HepG2 (cell line): ENCODE data around the gene TJAP1. TPM values are rescaled to one million over a fixed set of nuclear protein-coding genes. Genes with fewer than 3 reads are reported as not detected.
A peak's percentile ranks its signal among the peaks of the same experiment; 100 is the strongest.

Source experiments
- ATM ChIP-seq: fragments of 450-650 bp; IDR thresholded peaks from 2 replicates; pipeline ENCODE4 v1.7.1; 2017; ENCODE audit warnings: mild to moderate bottlenecking, borderline replicate concordance
- CTCF ChIP-seq: sonication (generic); formaldehyde crosslinking; IDR thresholded peaks from 2 replicates; pipeline ENCODE4 v1.5.0; 2020; ENCODE audit warnings: mild to moderate bottlenecking, missing genetic modification reagents, moderate library complexity
- E2F5 ChIP-seq: sonication (generic); formaldehyde crosslinking; conservative IDR thresholded peaks from 2 replicates; pipeline ENCODE4 v1.4.0; 2020; ENCODE audit warnings: missing genetic modification reagents
- FOXK2 ChIP-seq: fragments of 450-650 bp; IDR thresholded peaks from 2 replicates; pipeline ENCODE4 v1.6.1; 2016
- GATAD2A ChIP-seq: IDR thresholded peaks from 2 replicates; pipeline ENCODE4 v1.6.1; 2016
- GMEB1 ChIP-seq: sonication (generic); formaldehyde crosslinking; IDR thresholded peaks from 2 replicates; pipeline ENCODE4 v1.5.1; 2020; ENCODE audit warnings: missing genetic modification reagents, mild to moderate bottlenecking, borderline replicate concordance
- GTF2F1 ChIP-seq: fragments of 150-350 bp; IDR thresholded peaks from 2 replicates; pipeline ENCODE4 v1.6.1; 2014; ENCODE audit warnings: low read length
- GZF1 ChIP-seq: sonication (generic); formaldehyde crosslinking; IDR thresholded peaks from 2 replicates; pipeline ENCODE4 v1.5.1; 2020; ENCODE audit warnings: mild to moderate bottlenecking, missing genetic modification reagents
- HCFC1 ChIP-seq: fragments of 150-350 bp; IDR thresholded peaks from 2 replicates; pipeline ENCODE4 v1.6.1; 2014; ENCODE audit warnings: low read depth, low read length
- KDM6A ChIP-seq: IDR thresholded peaks from 2 replicates; pipeline ENCODE4 v1.6.1; 2016; ENCODE audit warnings: low read depth
- MXD4 ChIP-seq: IDR thresholded peaks from 2 replicates; pipeline ENCODE4 v1.6.1; 2016; ENCODE audit warnings: mild to moderate bottlenecking, missing biosample characterization, missing genetic modification reagents
- NBN ChIP-seq: fragments of 450-650 bp; conservative IDR thresholded peaks from 2 replicates; pipeline ENCODE4 v1.6.1; 2017
- PAXIP1 ChIP-seq: sonication (generic); formaldehyde crosslinking; conservative IDR thresholded peaks from 2 replicates; pipeline ENCODE4 v1.4.0; 2020; ENCODE audit warnings: mild to moderate bottlenecking, missing genetic modification reagents, moderate library complexity
- ZBTB44 ChIP-seq: sonication (generic); formaldehyde crosslinking; IDR thresholded peaks from 2 replicates; pipeline ENCODE4 v1.4.0; 2020; ENCODE audit warnings: missing genetic modification reagents
- ZC3H4 ChIP-seq: sonication (generic); formaldehyde crosslinking; IDR thresholded peaks from 2 replicates; pipeline ENCODE4 v1.4.0; 2020; ENCODE audit warnings: missing genetic modification reagents, borderline replicate concordance
- ZNF124 ChIP-seq: sonication (generic); formaldehyde crosslinking; IDR thresholded peaks from 2 replicates; pipeline ENCODE4 v1.4.0; 2020; ENCODE audit warnings: missing genetic modification reagents
- ZNF20 ChIP-seq: sonication (generic); formaldehyde crosslinking; IDR thresholded peaks from 2 replicates; pipeline ENCODE4 v1.4.0; 2020; ENCODE audit warnings: mild to moderate bottlenecking, moderate library complexity, missing genetic modification reagents
- ZNF230 ChIP-seq: sonication (generic); formaldehyde crosslinking; IDR thresholded peaks from 2 replicates; pipeline ENCODE4 v1.4.0; 2020; ENCODE audit warnings: mild to moderate bottlenecking, missing genetic modification reagents
- ZNF430 ChIP-seq: sonication (generic); formaldehyde crosslinking; IDR thresholded peaks from 2 replicates; pipeline ENCODE4 v1.9.0; 2021; ENCODE audit warnings: mild to moderate bottlenecking, missing genetic modification reagents
- ZNF460 ChIP-seq: sonication (generic); formaldehyde crosslinking; IDR thresholded peaks from 2 replicates; pipeline ENCODE4 v1.5.1; 2020; ENCODE audit warnings: missing genetic modification reagents, mild to moderate bottlenecking, borderline replicate concordance
- ZNF891 ChIP-seq: sonication (generic); formaldehyde crosslinking; IDR thresholded peaks from 2 replicates; pipeline ENCODE4 v1.5.0; 2020; ENCODE audit warnings: mild to moderate bottlenecking, missing genetic modification reagents
- ZSCAN20 ChIP-seq: sonication (generic); formaldehyde crosslinking; IDR thresholded peaks from 2 replicates; pipeline ENCODE4 v1.4.0; 2020; ENCODE audit warnings: missing genetic modification reagents, mild to moderate bottlenecking, borderline replicate concordance
- ZSCAN9 ChIP-seq: IDR thresholded peaks from 2 replicates; pipeline ENCODE4 v1.6.1; 2016; ENCODE audit warnings: borderline replicate concordance
- polyA plus RNA-seq, 8 experiments: library from polyadenylated mRNA; depleted of rRNA in 3 of 8; stranded (reverse) in 7 of 8; unstranded in 1 of 8; fragments of >200 nt; fragmentation: Illumina TruSeq in 4 of 8; extraction: Trizol in 4 of 8; gene quantifications; 2 replicates each; pipeline versions ENCODE4 v1.2.1 to v1.2.3, GENCODE V29; 2011 to 2016; ENCODE audit warnings: low read depth in 4 of 8, missing spikeins in 1 of 8, mixed read lengths in 1 of 8; ENCODE audit not compliant: insufficient read depth in 1 of 8
- total RNA-seq, 5 experiments: library from RNA; depleted of rRNA; stranded (reverse); fragments of >200 nt; fragmentation: Illumina TruSeq; extraction: Trizol; gene quantifications; 2 replicates each; pipeline ENCODE4 v1.2.3, GENCODE V29; 2016; ENCODE audit warnings: low read depth in 1 of 5

Gene TJAP1
- total and polyA plus RNA-seq, 2 of the 13 experiments (the other 11 are each of a cell fraction or from before 2014, with no cell fraction given) = 15.7 to 41.6 TPM

- no peak for TF ChIP-seq ZNF230
- no peak for TF ChIP-seq ZC3H4
- no peak for TF ChIP-seq ZNF430
- no peak; the same call in 1 of the 2 replicates for TF ChIP-seq GMEB1 (CRISPR knock-in tag)
- no peak for TF ChIP-seq E2F5
- TF ChIP-seq PAXIP1 (CRISPR knock-in tag) = no peak
- peak; percentile 67 for TF ChIP-seq GATAD2A (CRISPR knock-in tag)
- TF ChIP-seq ZNF460 = no peak
- TF ChIP-seq CTCF = peak; percentile 98
- no peak for TF ChIP-seq ZNF891 (CRISPR knock-in tag)
- no peak for TF ChIP-seq NBN
- TF ChIP-seq MXD4 (CRISPR knock-in tag) = no peak
- no peak for TF ChIP-seq GZF1 (CRISPR knock-in tag)
- no peak for TF ChIP-seq ZSCAN20 (CRISPR knock-in tag)
- TF ChIP-seq HCFC1 = no peak
- TF ChIP-seq FOXK2 = no peak
- no peak for TF ChIP-seq ATM
- TF ChIP-seq GTF2F1 = no peak
- no peak for TF ChIP-seq ZBTB44 (CRISPR knock-in tag)
- TF ChIP-seq ZSCAN9 (CRISPR knock-in tag) = no peak
- no peak for TF ChIP-seq ZNF124 (CRISPR knock-in tag)
- no peak for TF ChIP-seq ZNF20
- no peak for TF ChIP-seq KDM6A (CRISPR knock-in tag)
Observed at GRCh38 chr6:43506667-43507471, 29.5 kb downstream of the TJAP1 start (continued).
